DND-41 (cell line): Measurements from ENCODE around the gene ZNF592.

Experiments used
- EZH2 ChIP-seq: IDR thresholded peaks from 3 replicates; pipeline ENCODE4 v1.6.1; 2012; ENCODE audit warnings: borderline replicate concordance, low read depth, mild to moderate bottlenecking, moderate library complexity, low read length, inconsistent platforms; ENCODE audit not compliant: severe bottlenecking
- TF ChIP-seq, protein P1 (sequence below): IDR thresholded peaks from 2 replicates; pipeline ENCODE4 v1.5.1; 2012; ENCODE audit warnings: borderline replicate concordance, low read length, moderate library complexity, mild to moderate bottlenecking; ENCODE audit not compliant: poor library complexity, severe bottlenecking; ENCODE audit errors: extremely low read depth

DNA sequence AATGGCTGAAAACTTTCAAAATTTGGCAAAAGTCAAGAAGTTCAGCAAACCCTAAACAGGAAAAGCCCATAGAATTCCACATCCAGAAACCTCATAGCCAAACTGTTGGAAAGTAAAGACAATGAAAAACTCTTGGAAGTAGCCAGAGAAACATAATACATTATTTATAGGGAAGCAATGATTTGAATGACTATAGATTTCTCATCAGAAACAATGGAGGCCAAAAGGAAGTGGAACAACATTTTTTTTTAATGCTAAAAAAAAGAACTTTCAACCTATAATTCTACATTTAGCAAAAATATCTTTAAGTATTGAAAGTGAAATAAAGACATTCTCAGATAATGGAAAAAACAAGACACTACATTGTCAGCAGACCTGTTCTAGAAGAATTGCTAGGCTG is 99.0 kb downstream of the ZNF592 start:
- TF ChIP-seq, protein P1, sequence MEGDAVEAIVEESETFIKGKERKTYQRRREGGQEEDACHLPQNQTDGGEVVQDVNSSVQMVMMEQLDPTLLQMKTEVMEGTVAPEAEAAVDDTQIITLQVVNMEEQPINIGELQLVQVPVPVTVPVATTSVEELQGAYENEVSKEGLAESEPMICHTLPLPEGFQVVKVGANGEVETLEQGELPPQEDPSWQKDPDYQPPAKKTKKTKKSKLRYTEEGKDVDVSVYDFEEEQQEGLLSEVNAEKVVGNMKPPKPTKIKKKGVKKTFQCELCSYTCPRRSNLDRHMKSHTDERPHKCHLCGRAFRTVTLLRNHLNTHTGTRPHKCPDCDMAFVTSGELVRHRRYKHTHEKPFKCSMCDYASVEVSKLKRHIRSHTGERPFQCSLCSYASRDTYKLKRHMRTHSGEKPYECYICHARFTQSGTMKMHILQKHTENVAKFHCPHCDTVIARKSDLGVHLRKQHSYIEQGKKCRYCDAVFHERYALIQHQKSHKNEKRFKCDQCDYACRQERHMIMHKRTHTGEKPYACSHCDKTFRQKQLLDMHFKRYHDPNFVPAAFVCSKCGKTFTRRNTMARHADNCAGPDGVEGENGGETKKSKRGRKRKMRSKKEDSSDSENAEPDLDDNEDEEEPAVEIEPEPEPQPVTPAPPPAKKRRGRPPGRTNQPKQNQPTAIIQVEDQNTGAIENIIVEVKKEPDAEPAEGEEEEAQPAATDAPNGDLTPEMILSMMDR: no peak
- no peak for TF ChIP-seq EZH2
